HG02870 (cell line): ENCODE data around the gene VPS35L.
"Not testable (repeated sequence)": the region's sequence is repeated elsewhere in the genome, so short reads cannot be mapped to it uniquely, and the experiment has no call there.

ENCODE experiments used
- ATAC-seq: cut with Tn5 transposase; IDR thresholded peaks from one replicate; pipeline ENCODE4 v1.9.1; 2021; ENCODE audit warnings: mild to moderate bottlenecking, moderate library complexity; ENCODE audit not compliant: unreplicated experiment

The VPS35L gene

DNA sequence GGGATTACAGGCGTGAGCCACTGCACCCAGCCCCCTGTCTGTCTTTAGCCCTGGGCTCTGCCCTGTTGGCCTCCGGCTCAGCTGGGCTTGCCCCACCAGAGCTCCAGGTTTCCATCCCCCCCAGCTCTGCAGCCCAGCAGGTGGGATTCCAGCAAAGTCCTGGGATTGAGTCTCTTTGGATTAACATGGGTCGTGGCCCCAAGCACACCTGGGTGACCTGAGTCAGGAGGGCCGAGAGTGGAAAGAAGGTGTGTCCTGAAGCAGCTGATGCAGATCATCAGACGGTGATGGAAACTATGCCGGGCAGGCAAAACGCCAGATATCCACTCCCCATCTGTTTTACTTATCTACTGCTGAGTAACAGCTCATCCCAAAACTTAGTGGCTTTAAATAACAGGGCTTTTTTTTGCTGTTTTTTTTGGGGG lies 90.1 kb downstream of the VPS35L start:
- ATAC-seq = no peak

DNA sequence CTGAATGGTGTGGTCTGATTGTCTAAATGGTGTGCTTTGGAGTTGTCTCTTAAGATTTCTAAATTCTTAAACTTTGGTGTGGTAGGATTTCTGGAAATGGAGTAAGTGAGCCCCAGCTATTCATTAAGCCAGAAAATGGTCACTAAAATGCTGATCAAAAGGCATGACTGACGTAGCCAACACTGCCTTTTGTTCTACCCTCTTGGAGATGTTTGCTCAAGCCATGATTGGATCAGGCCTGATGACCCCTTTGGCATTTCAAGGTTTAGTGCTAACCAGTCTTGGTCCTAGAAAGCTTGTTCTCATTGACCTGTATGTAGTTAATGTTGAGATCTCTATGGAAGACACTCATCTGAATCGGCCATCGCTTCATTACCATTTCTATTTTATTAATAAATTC lies 94.5 kb downstream of the VPS35L start:
- no peak for ATAC-seq

- no peak for ATAC-seq
Observed at GRCh38 chr16:19654147-19654546, 98.6 kb downstream of the VPS35L start.

- no peak for ATAC-seq
Observed at GRCh38 chr16:19655242-19655777, 99.8 kb downstream of the VPS35L start.

- ATAC-seq = no peak
Observed at GRCh38 chr16:19657831-19658230, 102.3 kb downstream of the VPS35L start.

GRCh38 chr16:19659554-19659953 lies 104.1 kb downstream of the VPS35L start:
- ATAC-seq = no peak

DNA sequence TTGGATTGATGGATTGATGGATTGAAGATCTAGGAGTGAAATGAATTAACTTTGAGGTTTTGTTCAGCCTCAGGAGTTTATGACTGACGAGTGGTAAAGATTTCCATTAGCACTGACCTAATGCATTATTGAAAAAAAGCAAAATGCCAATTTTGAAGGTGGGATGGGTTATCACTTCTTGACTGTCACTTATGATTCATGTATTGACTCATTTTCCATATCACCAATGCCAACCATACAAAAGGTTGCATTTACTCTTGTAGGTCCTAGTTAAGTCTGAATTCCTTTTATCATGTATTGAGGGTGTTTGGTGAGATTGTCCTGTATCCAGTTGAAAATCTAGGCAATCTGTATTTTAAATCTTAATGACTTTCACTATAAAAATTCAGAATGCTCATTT lies 104.9 kb downstream of the VPS35L start:
- ATAC-seq = no peak

DNA sequence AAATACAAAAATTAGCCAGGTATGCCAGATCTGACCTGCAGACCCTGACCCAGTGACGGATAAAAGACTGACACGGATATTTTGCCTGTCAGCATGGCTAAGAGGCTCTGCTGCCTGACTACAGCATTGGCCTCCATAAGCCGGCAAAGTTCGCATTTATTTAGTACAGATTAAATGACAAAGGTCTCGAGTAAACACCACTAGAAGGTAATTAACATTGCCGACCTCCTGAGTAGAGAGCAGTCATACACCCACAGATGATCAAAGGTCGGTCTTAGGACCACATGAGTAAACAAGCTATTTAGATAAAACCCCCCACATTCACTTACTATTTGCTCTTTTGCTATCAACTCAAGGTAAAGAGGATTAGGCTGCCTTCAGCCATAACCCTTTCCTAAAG lies 106.8 kb downstream of the VPS35L start:
- ATAC-seq = no peak

- no peak for ATAC-seq
Observed at GRCh38 chr16:19664166-19664565, 108.7 kb downstream of the VPS35L start.

DNA sequence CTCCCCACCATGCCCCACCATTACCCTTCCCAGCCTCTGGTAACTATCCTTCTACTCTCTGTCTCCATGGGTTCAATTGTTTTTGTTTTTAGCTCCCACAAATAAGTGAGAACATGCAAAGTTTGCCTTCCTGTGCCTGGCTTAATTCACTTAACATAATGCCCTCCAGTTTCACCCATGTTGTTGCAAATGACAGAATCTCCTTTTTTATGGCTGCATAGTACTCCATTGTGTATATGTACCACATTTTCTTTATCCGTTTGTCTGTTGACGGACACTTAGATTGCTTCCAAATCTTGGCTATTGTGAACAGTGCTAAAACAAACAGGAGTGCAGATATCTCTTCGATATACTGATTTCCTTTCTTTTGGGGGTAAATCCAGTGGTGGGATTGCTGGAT lies 109.8 kb downstream of the VPS35L start:
- not testable (repeated sequence) for ATAC-seq

- ATAC-seq = no peak
Observed at GRCh38 chr16:19666477-19666876, 111.0 kb downstream of the VPS35L start.

DNA sequence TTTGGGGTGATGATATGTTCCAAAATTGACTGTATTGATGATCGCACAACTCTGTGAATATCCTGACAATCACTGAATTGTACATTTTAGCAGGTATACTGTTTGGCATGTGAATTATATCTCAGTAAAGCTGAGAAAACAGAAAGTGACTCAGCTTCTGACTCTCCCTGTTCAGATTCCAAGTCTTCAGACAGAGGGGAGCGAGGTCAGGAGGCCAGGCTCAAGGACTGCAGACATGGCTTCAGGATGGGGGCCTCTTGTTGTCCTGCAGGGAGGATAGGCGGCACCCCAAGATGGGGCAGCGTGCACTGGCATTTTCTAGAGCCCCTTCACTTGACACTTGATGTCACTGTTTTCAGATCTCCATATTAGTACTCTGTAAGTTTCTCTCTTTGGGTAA lies 116.9 kb downstream of the VPS35L start:
- ATAC-seq = no peak

DNA sequence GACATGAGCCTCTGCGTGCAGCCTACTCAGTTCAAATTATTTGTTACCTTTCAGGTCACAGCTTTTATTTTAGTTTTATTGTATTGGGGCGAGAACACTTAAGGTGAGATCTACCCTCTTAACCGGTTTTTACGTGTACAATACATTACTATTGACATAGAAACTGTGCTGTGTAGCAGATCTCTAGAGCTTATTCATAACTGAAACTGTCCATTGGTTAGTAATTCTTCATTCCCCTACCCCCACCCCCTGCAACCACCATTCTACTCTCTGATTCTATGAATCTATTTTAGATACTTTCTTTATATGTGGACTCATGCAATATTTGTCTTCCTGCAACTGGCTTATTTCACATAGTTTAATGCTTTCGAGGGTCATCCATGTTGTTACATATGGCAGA lies 119.0 kb downstream of the VPS35L start:
- no peak for ATAC-seq

- ATAC-seq = no peak
Observed at GRCh38 chr16:19677402-19677801, 121.9 kb downstream of the VPS35L start.

DNA sequence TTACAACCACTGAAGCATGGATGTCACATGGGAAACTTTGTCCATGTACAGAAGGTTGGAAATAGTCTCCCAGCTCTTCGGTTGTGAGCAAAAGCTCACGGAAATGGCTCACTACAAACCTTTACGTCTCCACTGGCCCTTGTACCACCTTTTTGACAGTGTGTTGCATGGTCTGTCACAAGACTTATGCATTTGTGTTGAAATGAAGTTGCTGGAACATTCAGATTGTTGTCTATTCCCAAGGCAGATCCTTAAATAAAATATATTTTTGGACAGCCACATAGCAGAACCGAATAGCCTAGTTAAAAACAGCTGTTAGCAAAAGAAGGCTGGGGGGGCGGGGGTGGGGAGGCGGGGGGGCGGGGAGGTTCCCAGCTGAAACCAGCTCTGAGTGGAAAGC lies 123.3 kb downstream of the VPS35L start:
- ATAC-seq = no peak

GRCh38 chr16:19679281-19679680 lies 123.8 kb downstream of the VPS35L start:
- not testable (repeated sequence) for ATAC-seq

DNA sequence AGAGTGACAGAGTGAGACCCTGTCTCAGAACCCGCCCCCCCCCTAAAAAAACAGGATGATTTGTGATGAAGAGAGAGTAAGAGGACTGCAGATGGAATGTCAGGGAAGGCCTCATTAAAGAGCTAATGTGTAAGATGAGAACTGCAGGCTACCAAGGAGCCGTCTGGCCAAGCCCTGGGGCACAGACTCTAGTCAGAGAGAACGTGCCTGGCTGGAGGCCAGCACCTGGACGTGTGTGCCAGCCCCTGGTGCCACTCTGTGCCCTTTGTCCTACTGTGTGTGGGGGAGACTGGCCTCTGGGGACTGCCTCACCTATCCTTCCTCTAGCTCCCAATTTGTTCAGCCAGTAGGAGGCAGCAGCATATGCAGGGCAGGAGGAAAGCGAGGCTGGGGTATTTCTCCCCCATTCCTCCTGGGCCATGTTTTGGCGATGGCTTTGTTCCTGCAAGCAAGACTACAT lies 125.4 kb downstream of the VPS35L start:
- no peak for ATAC-seq

- no peak for ATAC-seq
Observed at GRCh38 chr16:19681637-19682036, 126.1 kb downstream of the VPS35L start.

GRCh38 chr16:19683453-19684236 lies 128.1 kb downstream of the VPS35L start:
- ATAC-seq = no peak

DNA sequence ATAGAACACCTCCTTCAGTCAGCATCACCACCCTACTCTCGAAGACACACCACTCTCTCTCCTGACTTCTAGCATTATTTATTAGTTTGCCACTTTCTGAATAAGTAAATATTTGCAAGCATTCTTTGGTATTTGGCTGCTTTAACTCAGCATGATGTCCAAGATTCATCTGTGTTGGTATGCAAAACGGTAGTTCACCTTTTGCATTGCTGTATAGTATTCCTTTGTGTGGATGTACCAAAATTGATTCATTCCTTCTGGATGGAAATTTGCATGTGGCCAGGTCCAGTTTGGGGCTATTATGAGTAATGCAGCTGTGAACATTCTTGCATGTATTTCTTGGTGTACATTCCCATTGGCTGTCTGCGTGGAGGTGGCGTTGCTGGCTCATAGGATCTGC lies 129.7 kb downstream of the VPS35L start:
- no peak for ATAC-seq

DNA sequence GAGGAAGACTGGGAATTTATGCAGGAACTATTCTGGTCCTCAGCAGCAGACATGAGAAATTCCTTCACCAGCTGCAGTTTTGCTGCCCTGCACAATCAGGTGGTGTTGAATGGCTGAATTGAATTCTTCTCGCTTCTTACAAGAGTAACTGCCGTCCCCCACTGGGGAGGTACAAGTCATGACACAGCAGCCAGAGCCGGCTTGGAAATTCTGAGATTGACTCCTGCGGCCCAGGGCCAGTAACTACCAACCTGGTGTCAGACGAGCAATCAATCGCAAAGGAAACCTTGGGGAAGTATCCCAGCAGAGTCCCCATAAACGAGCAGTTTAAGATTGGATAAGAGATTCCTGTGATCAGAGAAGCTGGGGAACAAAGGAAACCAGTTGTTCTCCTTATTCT lies 131.8 kb downstream of the VPS35L start:
- no peak for ATAC-seq

DNA sequence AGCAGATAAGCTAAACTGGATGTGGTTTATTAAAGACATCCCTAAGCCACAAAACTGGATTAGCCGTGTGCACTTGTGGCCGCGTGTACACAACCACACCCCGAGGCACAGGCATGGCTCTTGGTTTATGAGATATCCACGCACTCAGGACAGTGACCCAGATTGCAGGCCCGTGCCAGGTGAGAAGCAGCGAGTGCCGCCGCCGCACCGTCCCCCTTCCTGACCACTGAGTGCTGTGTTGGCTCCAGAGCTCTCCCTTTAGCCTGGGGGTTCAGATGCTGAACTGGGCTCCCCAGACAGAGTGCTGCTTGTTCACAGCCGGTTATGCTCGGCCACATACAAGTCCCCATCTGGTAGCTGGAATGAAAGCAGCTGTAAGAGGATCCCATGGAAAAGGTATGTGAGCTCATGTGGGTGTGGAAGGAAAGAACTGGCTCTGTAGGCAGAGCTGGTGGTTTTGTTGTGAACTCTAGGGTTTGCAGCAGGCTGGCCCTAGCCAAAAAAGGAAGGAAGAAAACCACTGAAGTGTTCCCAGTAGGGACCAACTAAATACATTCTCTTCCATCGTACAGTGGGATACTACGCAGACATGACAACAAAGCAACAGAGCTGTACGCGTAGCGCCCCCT lies 133.0 kb downstream of the VPS35L start:
- no peak for ATAC-seq
